Activated T-cell treated with anti-CD3 and anti-CD28 coated beads, Interleukin-2, amount 50 U/mL, for 72 hours (primary cell): Measurements from ENCODE around the gene SCFD2. TPM values are rescaled to one million over a fixed set of nuclear protein-coding genes. Genes with fewer than 3 reads are reported as not detected.

Source experiments
- ATAC-seq, 2 donors: fragments of 150-1000 bp; cut with Tn5 transposase; replicated peaks in 1 of 2; 2 replicates each; pipeline ENCODE4 v1.10.0; 2021; ENCODE audit warnings: moderate library complexity in 2 of 2, mild to moderate bottlenecking in 1 of 2
- DNase-seq, 2 donors: peaks; one replicate each; pipeline ENCODE4 v3.0.0; 2021 to 2022; ENCODE audit warnings: mixed read lengths in 1 of 2
- H3K27ac Mint-ChIP-seq: one replicate; pipeline ENCODE4 v1.8.0; 2022; ENCODE audit warnings: mild to moderate bottlenecking, moderate library complexity, mixed read lengths
- H3K27me3 Mint-ChIP-seq: one replicate; pipeline ENCODE4 v1.8.0; 2022; ENCODE audit warnings: low read depth, mixed read lengths
- H3K36me3 Mint-ChIP-seq, 2 donors: one replicate each; pipeline ENCODE4 v1.8.0; 2022; ENCODE audit warnings: mixed read lengths in 2 of 2, mild to moderate bottlenecking in 1 of 2; ENCODE audit not compliant: insufficient read depth in 2 of 2
- H3K4me1 Mint-ChIP-seq: one replicate; pipeline ENCODE4 v1.8.0; 2022; ENCODE audit warnings: low read depth, mixed read lengths
- H3K4me3 Mint-ChIP-seq, 2 donors: one replicate each; pipeline ENCODE4 v1.8.0; 2022; ENCODE audit warnings: mild to moderate bottlenecking in 2 of 2, mixed read lengths in 2 of 2, moderate library complexity in 2 of 2
- H3K9me3 Mint-ChIP-seq, 2 donors: one replicate each; pipeline ENCODE4 v1.8.0; 2022; ENCODE audit warnings: mixed read lengths in 2 of 2
- total RNA-seq, 2 donors: library from RNA; stranded (reverse); gene quantifications; one replicate each; pipeline ENCODE4 v1.2.3, GENCODE V29; 2022

The SCFD2 gene
- total RNA-seq, 2 donors from 2014 or later, result 15.5 to 17.6 TPM

DNA sequence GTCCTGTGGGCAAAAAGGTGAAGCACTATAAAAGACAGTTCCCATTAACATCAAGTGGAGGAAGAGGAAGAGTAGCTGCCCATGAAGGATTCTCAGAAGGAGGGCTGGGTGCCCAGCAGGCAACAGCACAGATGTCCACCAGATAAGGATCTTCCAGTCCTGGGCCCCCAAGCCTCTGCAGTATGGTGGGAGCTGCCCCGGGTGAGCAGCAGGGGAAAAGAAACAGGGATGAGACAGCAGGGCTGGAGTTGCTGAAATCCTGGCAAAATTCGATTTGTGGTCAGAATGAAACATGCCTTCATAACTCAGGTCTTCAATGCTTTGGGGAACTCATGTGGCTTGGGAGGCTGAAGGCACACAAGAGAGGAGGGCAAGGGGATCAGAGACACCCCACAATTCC lies 409.2 kb downstream of the SCFD2 start:
- Mint-ChIP-seq H3K4me3 (no peak overlapping the region), H3K27me3 (no peaks in the 10 kb centered on the region), H3K9me3 (no peaks in the 10 kb centered on the region), H3K4me1 (no peaks in the 10 kb centered on the region), H3K36me3 (no peaks in the 10 kb centered on the region), H3K27ac (no peak overlapping the region)
- DNase-seq (no peak), ATAC-seq (no peak)

DNA sequence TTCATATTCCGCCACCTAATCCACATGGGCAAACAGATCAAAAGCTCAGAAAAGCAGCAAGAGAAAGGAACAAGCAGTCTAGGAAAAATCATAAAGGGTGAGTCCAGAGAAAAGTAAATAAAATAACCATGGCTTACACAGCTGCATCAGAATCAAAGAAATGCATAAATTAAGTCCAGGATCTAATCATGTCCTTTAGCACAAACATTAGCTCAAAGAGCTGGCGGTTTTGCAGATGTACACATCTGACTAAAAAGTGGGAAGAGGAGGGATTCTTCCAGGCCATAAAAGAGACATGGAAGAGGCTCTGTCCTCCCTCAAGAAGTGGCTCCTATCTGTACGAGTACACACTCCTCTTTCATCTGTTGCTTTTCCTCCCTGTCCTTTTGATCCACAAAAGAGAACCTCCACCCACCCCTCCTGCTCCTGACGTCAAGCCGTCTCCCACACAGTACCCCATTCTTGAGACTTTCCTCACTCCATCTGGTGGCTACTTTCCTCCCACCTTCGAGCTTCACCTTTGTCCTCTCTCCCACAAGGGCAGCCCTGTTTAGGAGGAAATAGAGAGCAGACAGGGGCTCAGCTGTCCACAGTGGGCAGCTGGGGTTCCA lies 411.2 kb downstream of the SCFD2 start:
- ATAC-seq, result no peak
- no peaks in the 10 kb centered on the region for H3K27me3 Mint-ChIP-seq
- H3K4me1 Mint-ChIP-seq, result no peaks in the 10 kb centered on the region
- H3K36me3 Mint-ChIP-seq, result no peaks in the 10 kb centered on the region
- no peak for DNase-seq
- H3K9me3 Mint-ChIP-seq, result no peaks in the 10 kb centered on the region
- no peak overlapping the region for H3K27ac Mint-ChIP-seq
- H3K4me3 Mint-ChIP-seq, result no peak overlapping the region

DNA sequence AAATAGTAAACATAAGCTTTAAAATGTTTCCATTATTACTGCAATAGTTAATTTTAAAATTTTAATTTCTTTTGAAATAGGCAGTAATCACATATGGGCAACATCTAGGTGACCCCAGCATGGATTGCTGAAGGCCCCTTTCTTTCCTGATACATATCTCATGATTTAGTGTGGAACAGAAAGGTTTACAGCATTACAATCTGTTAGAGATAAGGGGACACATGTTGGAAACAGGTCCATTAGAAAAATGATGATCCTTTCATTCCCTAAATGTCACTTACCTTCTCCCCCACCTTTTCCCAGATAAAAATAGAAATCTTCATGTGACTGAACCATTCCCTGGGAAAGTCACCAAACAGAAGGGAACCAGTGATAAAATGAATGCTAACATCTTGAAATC lies 413.3 kb downstream of the SCFD2 start:
- no peaks in the 10 kb centered on the region for H3K27me3 Mint-ChIP-seq
- H3K4me1 Mint-ChIP-seq, result no peaks in the 10 kb centered on the region
- no peaks in the 10 kb centered on the region for H3K9me3 Mint-ChIP-seq
- H3K36me3 Mint-ChIP-seq, result no peaks in the 10 kb centered on the region
- no peak overlapping the region for H3K27ac Mint-ChIP-seq
- DNase-seq (no peak), ATAC-seq (no peak)
- no peak overlapping the region for H3K4me3 Mint-ChIP-seq

DNA sequence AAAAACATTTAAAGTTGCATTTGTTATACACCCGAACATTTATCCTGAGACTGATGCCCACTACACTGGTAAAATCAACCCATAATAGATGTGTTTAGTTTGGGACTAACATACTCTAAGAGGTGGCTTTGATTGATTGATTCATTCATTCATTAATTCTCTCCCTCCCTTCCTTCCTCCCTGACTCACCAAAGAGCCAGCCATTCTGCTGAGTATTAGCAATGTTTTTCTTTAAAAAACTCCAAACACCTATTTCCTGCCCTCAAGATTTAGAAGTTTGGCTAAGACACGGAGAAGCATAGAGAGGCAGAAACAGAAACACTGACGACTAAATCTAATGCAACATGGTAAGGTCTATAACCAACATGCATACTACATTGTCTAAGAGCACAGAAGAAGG lies 414.8 kb downstream of the SCFD2 start:
- no peaks in the 10 kb centered on the region for H3K4me1 Mint-ChIP-seq
- DNase-seq, result no peak
- no peaks in the 10 kb centered on the region for H3K9me3 Mint-ChIP-seq
- no peaks in the 10 kb centered on the region for H3K27me3 Mint-ChIP-seq
- H3K4me3 Mint-ChIP-seq, result no peak overlapping the region
- H3K36me3 Mint-ChIP-seq, result no peaks in the 10 kb centered on the region
- no peak overlapping the region for H3K27ac Mint-ChIP-seq
- ATAC-seq, result no peak

DNA sequence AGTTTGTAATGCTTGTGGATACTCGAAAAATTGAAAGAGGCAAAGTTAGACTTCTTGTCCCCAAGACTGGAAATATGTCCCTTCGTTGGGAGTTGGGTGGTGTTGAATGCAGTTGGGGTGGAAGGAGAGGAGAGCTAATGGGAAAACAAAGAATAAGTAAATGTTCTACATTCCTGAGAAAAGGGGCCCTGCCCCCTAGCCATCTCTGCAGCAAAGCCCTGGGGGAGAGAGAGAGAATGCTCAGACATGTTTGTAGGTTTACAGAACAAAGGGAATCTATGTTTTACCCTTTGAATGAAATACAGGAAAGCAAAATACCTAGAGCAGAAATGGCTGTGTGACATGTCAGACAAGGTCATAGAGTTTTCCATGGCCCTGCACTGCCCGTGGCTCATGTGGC lies 415.6 kb downstream of the SCFD2 start:
- no peaks in the 10 kb centered on the region for H3K36me3 Mint-ChIP-seq
- no peak overlapping the region for H3K27ac Mint-ChIP-seq
- H3K9me3 Mint-ChIP-seq, result no peaks in the 10 kb centered on the region
- H3K4me3 Mint-ChIP-seq, result no peak overlapping the region
- DNase-seq, result no peak
- H3K4me1 Mint-ChIP-seq, result no peaks in the 10 kb centered on the region
- ATAC-seq, result no peak
- no peaks in the 10 kb centered on the region for H3K27me3 Mint-ChIP-seq

DNA sequence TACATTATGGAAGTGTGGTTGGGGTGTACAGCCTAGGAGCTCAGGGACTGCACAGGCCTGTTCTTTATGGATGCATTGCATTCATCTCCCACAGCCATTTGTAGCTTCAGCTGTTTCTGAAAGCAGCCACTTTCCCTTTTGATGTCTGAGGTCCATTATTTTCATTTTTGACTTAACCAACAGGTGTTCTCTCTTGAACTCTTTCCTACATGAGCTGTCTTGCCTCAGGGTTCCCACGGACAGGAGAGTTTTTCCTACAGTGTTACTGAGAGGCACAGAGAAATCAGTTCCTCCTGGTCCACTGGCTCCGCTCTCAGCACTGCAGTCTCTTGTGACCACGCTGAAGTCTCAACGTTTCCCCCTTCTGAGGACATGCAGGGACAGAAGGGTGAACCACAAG lies 416.5 kb downstream of the SCFD2 start:
- no peaks in the 10 kb centered on the region for H3K9me3 Mint-ChIP-seq
- H3K4me1 Mint-ChIP-seq, result no peaks in the 10 kb centered on the region
- DNase-seq (no peak), ATAC-seq (no peak)
- no peaks in the 10 kb centered on the region for H3K27me3 Mint-ChIP-seq
- H3K36me3 Mint-ChIP-seq, result no peaks in the 10 kb centered on the region
- H3K27ac Mint-ChIP-seq, result no peak overlapping the region
- H3K4me3 Mint-ChIP-seq, result no peak overlapping the region

DNA sequence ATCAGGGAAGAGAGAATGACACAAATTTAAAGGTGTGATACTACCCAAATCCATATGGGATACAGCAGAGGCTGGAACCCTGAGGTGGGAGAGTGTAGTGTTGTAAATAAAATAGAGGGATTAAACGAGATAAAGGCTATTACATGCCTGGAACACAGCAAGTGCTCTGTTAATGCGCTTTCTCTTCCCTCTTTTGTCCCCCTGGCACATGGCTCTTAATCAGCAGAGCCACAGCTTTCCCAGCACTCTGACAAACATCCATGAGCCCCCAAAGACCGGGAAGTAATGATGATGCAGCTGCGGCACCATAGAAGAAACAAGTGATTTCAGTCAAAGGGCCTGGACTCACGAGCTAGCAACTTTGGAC lies 417.8 kb downstream of the SCFD2 start:
- ATAC-seq (no peak), DNase-seq (no peak)
- no peak overlapping the region for H3K27ac Mint-ChIP-seq
- H3K4me3 Mint-ChIP-seq, result no peak overlapping the region
- H3K27me3 Mint-ChIP-seq, result no peaks in the 10 kb centered on the region
- no peaks in the 10 kb centered on the region for H3K36me3 Mint-ChIP-seq
- H3K4me1 Mint-ChIP-seq, result no peaks in the 10 kb centered on the region
- no peaks in the 10 kb centered on the region for H3K9me3 Mint-ChIP-seq

DNA sequence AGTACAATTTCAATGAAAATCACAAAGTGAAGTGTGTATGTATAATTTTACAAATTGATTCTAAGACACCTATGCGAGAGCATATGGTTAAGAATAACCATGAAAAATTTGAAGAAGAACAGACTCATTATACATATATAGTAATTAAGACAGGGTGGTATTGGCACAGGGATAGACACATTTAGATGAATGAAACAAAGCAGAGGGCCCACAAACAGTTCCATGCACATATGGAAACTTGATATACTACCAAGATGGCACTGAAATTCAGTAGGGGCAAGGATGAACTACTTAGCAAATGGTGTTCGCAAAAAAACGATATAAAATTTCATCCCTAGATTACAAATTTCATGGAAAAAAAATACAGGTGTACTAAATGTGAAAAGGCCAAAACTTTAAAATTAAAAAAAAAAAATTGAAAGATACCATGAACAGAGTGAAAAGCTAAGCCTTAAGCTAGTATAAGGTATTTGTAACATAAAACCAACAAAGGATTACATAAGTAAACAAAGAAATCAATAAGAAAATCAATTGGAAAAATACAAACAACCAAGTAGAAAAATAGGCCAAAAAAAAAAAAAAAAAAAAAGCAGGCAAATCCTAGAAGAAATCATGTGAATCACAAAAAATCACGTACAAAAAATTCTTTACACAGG lies 418.3 kb downstream of the SCFD2 start:
- Mint-ChIP-seq H3K27ac (no peak overlapping the region), H3K4me1 (no peaks in the 10 kb centered on the region), H3K9me3 (no peaks in the 10 kb centered on the region), H3K27me3 (no peaks in the 10 kb centered on the region), H3K4me3 (no peak overlapping the region), H3K36me3 (no peaks in the 10 kb centered on the region)
- ATAC-seq (no peak), DNase-seq (no peak)

DNA sequence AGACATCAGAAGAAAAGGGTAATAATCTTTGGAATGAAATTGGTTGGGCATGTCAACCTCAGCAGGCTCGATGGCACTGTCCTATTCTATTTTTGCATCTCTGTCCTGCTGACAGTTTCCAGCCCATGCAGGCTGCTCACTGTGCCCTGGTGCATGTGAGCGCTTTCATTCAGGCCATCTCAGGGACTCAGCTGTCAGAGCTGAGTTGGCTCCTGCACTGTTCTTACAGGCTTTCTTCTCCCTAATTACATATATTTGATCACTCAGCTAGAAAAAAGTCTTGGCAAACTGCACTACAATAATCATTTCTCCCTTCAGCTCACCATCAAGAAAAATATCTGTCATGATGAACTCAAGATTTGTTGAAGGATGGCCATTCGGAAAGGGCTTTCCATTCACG lies 419.0 kb downstream of the SCFD2 start:
- no peak overlapping the region for H3K4me3 Mint-ChIP-seq
- H3K4me1 Mint-ChIP-seq, result no peaks in the 10 kb centered on the region
- H3K27me3 Mint-ChIP-seq, result no peaks in the 10 kb centered on the region
- H3K9me3 Mint-ChIP-seq, result no peaks in the 10 kb centered on the region
- DNase-seq (no peak), ATAC-seq (no peak)
- no peaks in the 10 kb centered on the region for H3K36me3 Mint-ChIP-seq
- no peak overlapping the region for H3K27ac Mint-ChIP-seq

DNA sequence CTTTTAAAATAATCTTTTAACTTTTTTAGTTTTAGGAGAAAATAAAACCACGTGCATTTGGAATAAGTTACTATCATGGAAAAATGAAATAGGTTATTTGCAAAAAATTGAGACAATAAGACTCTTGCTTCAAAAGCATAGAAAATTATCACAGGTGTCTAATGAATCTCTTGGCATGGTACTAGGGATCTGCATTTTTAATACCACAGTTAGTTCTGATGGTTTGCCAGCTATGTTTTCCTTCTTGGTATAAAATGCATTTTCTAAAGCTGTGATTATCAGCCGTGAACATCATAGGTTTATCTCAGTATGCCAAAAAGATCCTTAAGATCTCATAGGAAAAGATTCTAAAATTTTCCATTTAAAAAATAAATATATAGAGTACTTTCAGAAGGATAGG lies 419.9 kb downstream of the SCFD2 start:
- Mint-ChIP-seq H3K4me1 (no peaks in the 10 kb centered on the region), H3K27me3 (no peaks in the 10 kb centered on the region), H3K36me3 (no peaks in the 10 kb centered on the region), H3K9me3 (no peaks in the 10 kb centered on the region), H3K27ac (no peak overlapping the region), H3K4me3 (no peak overlapping the region)
- DNase-seq (no peak), ATAC-seq (no peak)

DNA sequence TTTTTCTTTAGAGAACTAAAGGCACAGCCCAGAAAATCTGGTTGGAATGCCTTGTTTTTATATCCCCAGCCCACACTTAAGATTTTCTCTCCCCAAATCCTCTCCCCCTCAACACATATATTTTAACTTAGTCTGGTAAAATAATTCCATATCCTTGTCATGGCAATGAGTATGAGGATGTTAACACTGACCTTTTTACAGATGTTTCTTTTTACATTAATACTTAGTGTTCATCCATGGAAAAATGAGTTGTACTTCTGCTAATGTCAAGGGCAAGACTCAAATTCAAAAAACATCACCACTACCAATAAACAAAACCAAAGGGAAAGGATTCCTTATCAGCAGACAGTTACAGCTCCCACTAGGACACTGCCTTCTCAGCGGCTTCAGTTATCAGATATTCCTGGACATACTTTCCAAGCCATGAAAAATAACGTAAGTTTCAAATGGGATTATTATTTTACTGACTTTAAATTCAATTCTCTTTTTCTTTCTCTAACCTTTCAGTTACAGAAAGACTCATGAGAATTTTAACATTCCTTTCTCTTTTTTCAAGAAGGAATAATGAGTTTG lies 420.4 kb downstream of the SCFD2 start:
- H3K9me3 Mint-ChIP-seq, result no peaks in the 10 kb centered on the region
- H3K4me1 Mint-ChIP-seq, result no peaks in the 10 kb centered on the region
- DNase-seq (no peak), ATAC-seq (no peak)
- H3K36me3 Mint-ChIP-seq, result no peaks in the 10 kb centered on the region
- H3K27ac Mint-ChIP-seq, result no peak overlapping the region
- no peaks in the 10 kb centered on the region for H3K27me3 Mint-ChIP-seq
- no peak overlapping the region for H3K4me3 Mint-ChIP-seq

DNA sequence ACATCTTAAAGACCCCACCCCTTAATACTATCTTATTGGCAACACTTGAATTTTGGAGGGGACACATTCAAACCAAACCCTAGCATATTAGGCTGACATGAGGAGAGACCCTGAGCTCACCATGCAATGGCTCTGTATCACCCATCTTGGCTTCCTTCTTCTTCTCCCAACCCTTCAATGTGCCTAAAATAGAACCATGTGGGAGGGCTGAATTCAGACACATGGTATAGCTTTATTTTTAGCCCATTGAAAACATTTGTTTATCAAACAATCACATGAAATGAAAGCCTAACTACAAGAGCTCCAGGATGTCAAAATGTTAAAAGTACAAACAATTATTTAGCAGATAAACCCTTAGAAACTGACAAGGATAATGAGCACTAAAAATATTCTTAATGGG lies 422.2 kb downstream of the SCFD2 start:
- H3K27ac Mint-ChIP-seq, result no peak overlapping the region
- no peaks in the 10 kb centered on the region for H3K27me3 Mint-ChIP-seq
- DNase-seq, result no peak
- H3K9me3 Mint-ChIP-seq, result no peaks in the 10 kb centered on the region
- H3K36me3 Mint-ChIP-seq, result peaks cover 0 to 1% of the 10 kb centered on the region in 2 donors
- H3K4me3 Mint-ChIP-seq, result no peak overlapping the region
- ATAC-seq, result no peak
- no peaks in the 10 kb centered on the region for H3K4me1 Mint-ChIP-seq

DNA sequence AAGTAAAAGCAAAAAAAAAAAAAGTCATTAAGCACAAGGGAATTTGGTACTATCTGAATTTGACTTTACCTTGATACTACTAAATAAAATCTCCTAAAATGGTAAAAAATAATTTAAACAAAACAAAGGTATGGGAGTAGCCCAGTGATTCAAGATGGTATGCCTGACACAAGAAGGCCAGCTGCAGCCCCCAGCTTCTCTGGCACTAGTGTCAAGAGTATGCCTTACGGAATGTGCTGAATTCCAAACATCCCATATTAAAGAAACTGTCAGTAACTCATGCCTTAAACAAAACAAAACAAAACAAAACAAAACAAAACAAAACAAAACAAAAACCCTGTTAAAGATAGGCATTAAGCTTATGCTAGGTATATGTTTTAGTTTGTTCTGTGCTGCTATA lies 422.9 kb downstream of the SCFD2 start:
- ATAC-seq (no peak), DNase-seq (no peak)
- no peaks in the 10 kb centered on the region for H3K4me1 Mint-ChIP-seq
- no peak overlapping the region for H3K4me3 Mint-ChIP-seq
- H3K9me3 Mint-ChIP-seq, result no peaks in the 10 kb centered on the region
- peaks cover 0 to 1% of the 10 kb centered on the region in 2 donors for H3K36me3 Mint-ChIP-seq
- no peaks in the 10 kb centered on the region for H3K27me3 Mint-ChIP-seq
- no peak overlapping the region for H3K27ac Mint-ChIP-seq

DNA sequence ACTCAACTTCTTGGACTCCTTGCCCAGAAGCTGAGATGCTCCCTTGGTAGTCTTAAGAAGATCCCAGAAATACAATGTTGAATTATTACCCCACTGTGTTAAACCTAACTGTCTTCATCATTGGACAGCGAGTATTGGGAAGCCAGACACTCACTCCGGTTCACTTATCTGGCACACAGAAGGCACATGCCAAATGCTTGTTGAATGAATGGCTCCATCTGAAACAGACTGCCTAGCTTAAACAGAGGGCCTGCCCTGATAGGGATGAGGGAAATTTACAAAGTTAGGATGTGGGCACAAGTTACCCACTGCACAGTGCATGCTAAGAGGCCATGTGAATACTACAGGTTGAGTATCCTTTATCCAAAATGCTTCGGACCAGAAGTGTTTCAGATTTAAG lies 424.4 kb downstream of the SCFD2 start:
- no peaks in the 10 kb centered on the region for H3K27me3 Mint-ChIP-seq
- H3K9me3 Mint-ChIP-seq, result peaks cover 0 to 2% of the 10 kb centered on the region in 2 donors
- H3K27ac Mint-ChIP-seq, result no peak overlapping the region

More for the DNA sequence above, 424.4 kb downstream of the SCFD2 start:
- no peak for DNase-seq
- H3K4me3 Mint-ChIP-seq, result no peak overlapping the region
- H3K36me3 Mint-ChIP-seq, result peaks cover 1% of the 10 kb centered on the region in 2 donors
- ATAC-seq, result no peak
- no peaks in the 10 kb centered on the region for H3K4me1 Mint-ChIP-seq
